Activated naive CD8-positive, alpha-beta T cell treated with anti-CD3 and anti-CD28 coated beads, Interleukin-2, amount 50 U/mL, for 24 hours (primary cell): ENCODE data around the gene PKMYT1.
"Not testable (repeated sequence)": the region's sequence is repeated elsewhere in the genome, so short reads cannot be mapped to it uniquely, and the experiment has no call there.

ENCODE experiments used
- ATAC-seq: fragments of 150-1000 bp; cut with Tn5 transposase; one replicate; pipeline ENCODE4 v1.10.0; 2021
- DNase-seq: peaks from one replicate; pipeline ENCODE4 v3.0.0; 2021
- H3K27ac Mint-ChIP-seq: one replicate; pipeline ENCODE4 v1.8.0; 2021; ENCODE audit warnings: mild to moderate bottlenecking, mixed read lengths
- H3K27me3 Mint-ChIP-seq: one replicate; pipeline ENCODE4 v1.8.0; 2021; ENCODE audit warnings: mixed read lengths
- H3K36me3 Mint-ChIP-seq: one replicate; pipeline ENCODE4 v1.8.0; 2021; ENCODE audit warnings: low read depth, mixed read lengths
- H3K4me1 Mint-ChIP-seq: one replicate; pipeline ENCODE4 v1.8.0; 2021; ENCODE audit warnings: mixed read lengths
- H3K4me3 Mint-ChIP-seq: one replicate; pipeline ENCODE4 v1.8.0; 2021; ENCODE audit warnings: mild to moderate bottlenecking, moderate library complexity, mixed read lengths
- H3K9me3 Mint-ChIP-seq: one replicate; pipeline ENCODE4 v1.8.0; 2021; ENCODE audit warnings: mixed read lengths

The PKMYT1 gene

GRCh38 chr16:2934450-2934849 lies 45.8 kb downstream of the PKMYT1 start:
- Mint-ChIP-seq H3K4me1 (no peaks in the 10 kb centered on the region), H3K36me3 (peaks cover 7% of the 10 kb centered on the region), H3K9me3 (no peaks in the 10 kb centered on the region), H3K27ac (no peak overlapping the region), H3K27me3 (no peaks in the 10 kb centered on the region), H3K4me3 (no peak overlapping the region)
- ATAC-seq: no peak
- DNase-seq: no peak

- no peak overlapping the region for H3K4me3 Mint-ChIP-seq
- H3K27me3 Mint-ChIP-seq: no peaks in the 10 kb centered on the region
- DNase-seq (no peak), ATAC-seq (no peak)
- no peaks in the 10 kb centered on the region for H3K9me3 Mint-ChIP-seq
- peaks cover 5% of the 10 kb centered on the region for H3K36me3 Mint-ChIP-seq
- H3K4me1 Mint-ChIP-seq: no peaks in the 10 kb centered on the region
- no peak overlapping the region for H3K27ac Mint-ChIP-seq
Measured at GRCh38 chr16:2933701-2934100, 46.5 kb downstream of the PKMYT1 start.

GRCh38 chr16:2933136-2933535 lies 47.1 kb downstream of the PKMYT1 start:
- ATAC-seq: no peak
- no peak overlapping the region for H3K27ac Mint-ChIP-seq
- DNase-seq: no peak

GRCh38 chr16:2931231-2931914 lies 48.9 kb downstream of the PKMYT1 start:
- not testable (repeated sequence) for ATAC-seq, H3K36me3 Mint-ChIP-seq, H3K4me1 Mint-ChIP-seq, H3K27me3 Mint-ChIP-seq, DNase-seq, H3K4me3 Mint-ChIP-seq, H3K9me3 Mint-ChIP-seq, H3K27ac Mint-ChIP-seq

More at GRCh38 chr16:2933136-2933535, 47.1 kb downstream of the PKMYT1 start:
- H3K9me3 Mint-ChIP-seq: no peaks in the 10 kb centered on the region
- H3K36me3 Mint-ChIP-seq: peaks cover 5% of the 10 kb centered on the region
- no peaks in the 10 kb centered on the region for H3K4me1 Mint-ChIP-seq
- no peaks in the 10 kb centered on the region for H3K27me3 Mint-ChIP-seq
- H3K4me3 Mint-ChIP-seq: no peak overlapping the region

- Mint-ChIP-seq H3K9me3 (no peaks in the 10 kb centered on the region), H3K4me3 (no peak overlapping the region), H3K36me3 (peaks cover 4% of the 10 kb centered on the region), H3K4me1 (peaks cover 12% of the 10 kb centered on the region), H3K27ac (no peak overlapping the region), H3K27me3 (no peaks in the 10 kb centered on the region)
- ATAC-seq (no peak), DNase-seq (no peak)
Measured at GRCh38 chr16:2930236-2930635, 50.0 kb downstream of the PKMYT1 start.

GRCh38 chr16:2929693-2930092 lies 50.6 kb downstream of the PKMYT1 start:
- H3K27ac Mint-ChIP-seq: no peak overlapping the region
- H3K27me3 Mint-ChIP-seq: no peaks in the 10 kb centered on the region
- no peak overlapping the region for H3K4me3 Mint-ChIP-seq
- no peaks in the 10 kb centered on the region for H3K9me3 Mint-ChIP-seq
- peaks cover 3% of the 10 kb centered on the region for H3K36me3 Mint-ChIP-seq
- ATAC-seq (no peak), DNase-seq (no peak)
- peaks cover 12% of the 10 kb centered on the region for H3K4me1 Mint-ChIP-seq

GRCh38 chr16:2928796-2929195 lies 51.5 kb downstream of the PKMYT1 start:
- ATAC-seq (no peak), DNase-seq (no peak)
- Mint-ChIP-seq H3K4me1 (peaks cover 12% of the 10 kb centered on the region), H3K27ac (no peak overlapping the region), H3K9me3 (no peaks in the 10 kb centered on the region), H3K36me3 (no peaks in the 10 kb centered on the region), H3K27me3 (no peaks in the 10 kb centered on the region), H3K4me3 (no peak overlapping the region)

- H3K9me3 Mint-ChIP-seq, H3K27me3 Mint-ChIP-seq, H3K36me3 Mint-ChIP-seq: not testable (repeated sequence)
Measured at GRCh38 chr16:2928151-2928550, 52.1 kb downstream of the PKMYT1 start.

GRCh38 chr16:2927010-2927646 lies 53.1 kb downstream of the PKMYT1 start:
- ATAC-seq (peak; percentile 96), DNase-seq (peak; percentile 89)
- Mint-ChIP-seq H3K27me3 (no peaks in the 10 kb centered on the region), H3K9me3 (no peaks in the 10 kb centered on the region), H3K27ac (no peak overlapping the region), H3K36me3 (peaks cover 6% of the 10 kb centered on the region), H3K4me3 (no peak overlapping the region), H3K4me1 (peaks cover 12% of the 10 kb centered on the region)

More at GRCh38 chr16:2928151-2928550, 52.1 kb downstream of the PKMYT1 start:
- H3K27ac Mint-ChIP-seq, H3K4me3 Mint-ChIP-seq, DNase-seq, ATAC-seq: not testable (repeated sequence)
- H3K4me1 Mint-ChIP-seq: peaks cover 12% of the 10 kb centered on the region

- Mint-ChIP-seq H3K27me3 (no peaks in the 10 kb centered on the region), H3K4me1 (peaks cover 12% of the 10 kb centered on the region), H3K36me3 (peaks cover 8% of the 10 kb centered on the region), H3K4me3 (no peak overlapping the region), H3K9me3 (no peaks in the 10 kb centered on the region), H3K27ac (no peak overlapping the region)
- no peak for DNase-seq
- ATAC-seq: no peak
Measured at GRCh38 chr16:2926650-2926999, 53.6 kb downstream of the PKMYT1 start.

GRCh38 chr16:2925951-2926649 lies 54.1 kb downstream of the PKMYT1 start:
- no peak overlapping the region for H3K4me3 Mint-ChIP-seq
- ATAC-seq: no peak

GRCh38 chr16:2924901-2925755 lies 55.1 kb downstream of the PKMYT1 start:
- DNase-seq (no peak), ATAC-seq (no peak)
- H3K27ac Mint-ChIP-seq: no peak overlapping the region
- peaks cover 12% of the 10 kb centered on the region for H3K4me1 Mint-ChIP-seq
- no peaks in the 10 kb centered on the region for H3K9me3 Mint-ChIP-seq
- H3K27me3 Mint-ChIP-seq: no peaks in the 10 kb centered on the region
- H3K36me3 Mint-ChIP-seq: peaks cover 8% of the 10 kb centered on the region
- H3K4me3 Mint-ChIP-seq: no peak overlapping the region

More at GRCh38 chr16:2925951-2926649, 54.1 kb downstream of the PKMYT1 start:
- H3K9me3 Mint-ChIP-seq: no peaks in the 10 kb centered on the region
- H3K27me3 Mint-ChIP-seq: no peaks in the 10 kb centered on the region
- H3K4me1 Mint-ChIP-seq: peaks cover 12% of the 10 kb centered on the region
- H3K36me3 Mint-ChIP-seq: peaks cover 8% of the 10 kb centered on the region
- no peak overlapping the region for H3K27ac Mint-ChIP-seq
- no peak for DNase-seq

GRCh38 chr16:2923481-2923880 lies 56.8 kb downstream of the PKMYT1 start:
- DNase-seq: no peak
- H3K27me3 Mint-ChIP-seq: no peaks in the 10 kb centered on the region
- H3K9me3 Mint-ChIP-seq: no peaks in the 10 kb centered on the region
- no peak overlapping the region for H3K27ac Mint-ChIP-seq
- no peak overlapping the region for H3K4me3 Mint-ChIP-seq
- H3K4me1 Mint-ChIP-seq: peaks cover 17% of the 10 kb centered on the region
- H3K36me3 Mint-ChIP-seq: peaks cover 12% of the 10 kb centered on the region
- no peak for ATAC-seq
